K562 (cell line): ENCODE results near the gene TTC4. TPM values are rescaled to one million over a fixed set of nuclear protein-coding genes. Genes with fewer than 3 reads are reported as not detected.

Experiments used
- CC2D1A ChIP-seq: fragments of 450-650 bp; IDR thresholded peaks from 2 replicates; pipeline ENCODE4 v1.6.1; 2017; ENCODE audit warnings: mild to moderate bottlenecking
- FOS ChIP-seq: IDR thresholded peaks from 3 replicates; pipeline ENCODE4 v1.6.1; 2011; ENCODE audit not compliant: insufficient read length; ENCODE audit errors: extremely low read depth
- L3MBTL2 ChIP-seq: fragments of 450-650 bp; IDR thresholded peaks from 2 replicates; pipeline ENCODE4 v1.6.1; 2016; ENCODE audit warnings: mild to moderate bottlenecking, moderate library complexity
- NONO ChIP-seq, 2 experiments: fragments of 200-400 bp in 1 of 2; fragments of 450-650 bp in 1 of 2; formaldehyde crosslinking in 1 of 2; IDR thresholded peaks; 2 replicates each; pipeline ENCODE4 v1.6.1; 2017; ENCODE audit warnings: low read depth in 2 of 2, mild to moderate bottlenecking in 2 of 2, moderate library complexity in 2 of 2, low read length in 1 of 2
- USF2 ChIP-seq: sonication (generic); formaldehyde crosslinking; IDR thresholded peaks from 2 replicates; pipeline ENCODE4 v1.5.0; 2020; ENCODE audit warnings: missing genetic modification reagents
- polyA plus RNA-seq, 8 experiments: library from polyadenylated mRNA; depleted of rRNA in 4 of 8; stranded (reverse) in 5 of 8; unstranded in 3 of 8; fragments of >200 nt; fragmentation: Nextera tagmentation in 2 of 8; fragmentation: Illumina TruSeq in 1 of 8; extraction: Ambion mirVana in 2 of 8; extraction: Trizol in 1 of 8; gene quantifications; 2 replicates each; pipeline versions ENCODE4 v1.2.1 to v1.2.3, GENCODE V29; 2011 to 2014; ENCODE audit warnings: inconsistent platforms in 1 of 8, missing spikeins in 1 of 8
- total RNA-seq, 7 experiments: library from RNA; depleted of rRNA in 6 of 7; stranded (reverse); fragments of >200 nt in 6 of 7; fragmentation: Illumina TruSeq in 2 of 7; extraction: Trizol in 2 of 7; gene quantifications; 2 replicates each; pipeline versions ENCODE4 v1.2.1 to v1.2.3, GENCODE V29; 2011 to 2021; ENCODE audit warnings: low replicate concordance in 1 of 7
- TF ChIP-seq, protein P1 (sequence below): fragments of 450-650 bp; IDR thresholded peaks from 2 replicates; pipeline ENCODE4 v1.6.1; 2016; ENCODE audit warnings: mild to moderate bottlenecking, moderate library complexity
- TF ChIP-seq, protein P2 (sequence below), 2 experiments: IDR thresholded peaks in 1 of 2; conservative IDR thresholded peaks in 1 of 2; 2 replicates each; pipeline ENCODE4 v1.6.1; 2016; ENCODE audit warnings: low read depth in 2 of 2, mild to moderate bottlenecking in 1 of 2, missing compliant biosample characterization in 1 of 2, missing genetic modification characterization in 1 of 2, moderate library complexity in 1 of 2

The TTC4 gene
- total and polyA plus RNA-seq, 9 of the 15 experiments (the other 6 are each of a cell fraction or from before 2014, with no cell fraction given) = 36.3 to 111 (median 54.1) TPM

DNA sequence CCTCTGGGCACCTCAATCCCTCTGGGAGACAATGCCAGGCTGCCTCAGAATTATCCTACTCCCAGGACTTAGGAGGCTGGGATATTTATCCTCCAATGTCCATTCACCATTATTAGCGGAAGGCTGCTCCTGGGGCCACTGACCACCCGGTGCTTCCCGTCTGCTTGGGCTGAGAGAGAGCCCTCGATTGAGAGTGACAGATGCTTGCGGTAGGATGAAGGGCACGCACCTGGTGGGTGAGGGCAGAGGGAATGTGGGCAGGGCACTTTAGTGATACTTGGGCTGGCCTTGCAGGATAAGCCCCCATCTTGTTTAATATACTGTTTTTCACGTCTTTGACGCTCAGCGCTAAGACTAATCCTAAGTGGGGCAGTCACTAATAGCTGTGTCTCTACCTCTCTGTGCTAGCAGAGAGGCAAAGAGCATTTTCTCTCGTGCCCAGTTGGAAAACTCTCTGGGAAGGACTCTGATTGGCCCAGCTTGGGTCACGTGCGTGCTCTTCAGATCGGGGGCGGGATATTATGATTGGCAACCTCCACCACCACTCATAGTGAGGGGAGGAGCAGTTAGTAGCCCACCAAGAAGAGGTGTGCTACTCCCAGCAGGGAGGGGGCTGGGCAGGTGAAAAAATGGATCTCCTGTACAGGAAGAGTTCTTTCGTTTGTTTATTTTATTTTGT is 59.3 kb downstream of the TTC4 start (continued):
- TF ChIP-seq, protein P1, sequence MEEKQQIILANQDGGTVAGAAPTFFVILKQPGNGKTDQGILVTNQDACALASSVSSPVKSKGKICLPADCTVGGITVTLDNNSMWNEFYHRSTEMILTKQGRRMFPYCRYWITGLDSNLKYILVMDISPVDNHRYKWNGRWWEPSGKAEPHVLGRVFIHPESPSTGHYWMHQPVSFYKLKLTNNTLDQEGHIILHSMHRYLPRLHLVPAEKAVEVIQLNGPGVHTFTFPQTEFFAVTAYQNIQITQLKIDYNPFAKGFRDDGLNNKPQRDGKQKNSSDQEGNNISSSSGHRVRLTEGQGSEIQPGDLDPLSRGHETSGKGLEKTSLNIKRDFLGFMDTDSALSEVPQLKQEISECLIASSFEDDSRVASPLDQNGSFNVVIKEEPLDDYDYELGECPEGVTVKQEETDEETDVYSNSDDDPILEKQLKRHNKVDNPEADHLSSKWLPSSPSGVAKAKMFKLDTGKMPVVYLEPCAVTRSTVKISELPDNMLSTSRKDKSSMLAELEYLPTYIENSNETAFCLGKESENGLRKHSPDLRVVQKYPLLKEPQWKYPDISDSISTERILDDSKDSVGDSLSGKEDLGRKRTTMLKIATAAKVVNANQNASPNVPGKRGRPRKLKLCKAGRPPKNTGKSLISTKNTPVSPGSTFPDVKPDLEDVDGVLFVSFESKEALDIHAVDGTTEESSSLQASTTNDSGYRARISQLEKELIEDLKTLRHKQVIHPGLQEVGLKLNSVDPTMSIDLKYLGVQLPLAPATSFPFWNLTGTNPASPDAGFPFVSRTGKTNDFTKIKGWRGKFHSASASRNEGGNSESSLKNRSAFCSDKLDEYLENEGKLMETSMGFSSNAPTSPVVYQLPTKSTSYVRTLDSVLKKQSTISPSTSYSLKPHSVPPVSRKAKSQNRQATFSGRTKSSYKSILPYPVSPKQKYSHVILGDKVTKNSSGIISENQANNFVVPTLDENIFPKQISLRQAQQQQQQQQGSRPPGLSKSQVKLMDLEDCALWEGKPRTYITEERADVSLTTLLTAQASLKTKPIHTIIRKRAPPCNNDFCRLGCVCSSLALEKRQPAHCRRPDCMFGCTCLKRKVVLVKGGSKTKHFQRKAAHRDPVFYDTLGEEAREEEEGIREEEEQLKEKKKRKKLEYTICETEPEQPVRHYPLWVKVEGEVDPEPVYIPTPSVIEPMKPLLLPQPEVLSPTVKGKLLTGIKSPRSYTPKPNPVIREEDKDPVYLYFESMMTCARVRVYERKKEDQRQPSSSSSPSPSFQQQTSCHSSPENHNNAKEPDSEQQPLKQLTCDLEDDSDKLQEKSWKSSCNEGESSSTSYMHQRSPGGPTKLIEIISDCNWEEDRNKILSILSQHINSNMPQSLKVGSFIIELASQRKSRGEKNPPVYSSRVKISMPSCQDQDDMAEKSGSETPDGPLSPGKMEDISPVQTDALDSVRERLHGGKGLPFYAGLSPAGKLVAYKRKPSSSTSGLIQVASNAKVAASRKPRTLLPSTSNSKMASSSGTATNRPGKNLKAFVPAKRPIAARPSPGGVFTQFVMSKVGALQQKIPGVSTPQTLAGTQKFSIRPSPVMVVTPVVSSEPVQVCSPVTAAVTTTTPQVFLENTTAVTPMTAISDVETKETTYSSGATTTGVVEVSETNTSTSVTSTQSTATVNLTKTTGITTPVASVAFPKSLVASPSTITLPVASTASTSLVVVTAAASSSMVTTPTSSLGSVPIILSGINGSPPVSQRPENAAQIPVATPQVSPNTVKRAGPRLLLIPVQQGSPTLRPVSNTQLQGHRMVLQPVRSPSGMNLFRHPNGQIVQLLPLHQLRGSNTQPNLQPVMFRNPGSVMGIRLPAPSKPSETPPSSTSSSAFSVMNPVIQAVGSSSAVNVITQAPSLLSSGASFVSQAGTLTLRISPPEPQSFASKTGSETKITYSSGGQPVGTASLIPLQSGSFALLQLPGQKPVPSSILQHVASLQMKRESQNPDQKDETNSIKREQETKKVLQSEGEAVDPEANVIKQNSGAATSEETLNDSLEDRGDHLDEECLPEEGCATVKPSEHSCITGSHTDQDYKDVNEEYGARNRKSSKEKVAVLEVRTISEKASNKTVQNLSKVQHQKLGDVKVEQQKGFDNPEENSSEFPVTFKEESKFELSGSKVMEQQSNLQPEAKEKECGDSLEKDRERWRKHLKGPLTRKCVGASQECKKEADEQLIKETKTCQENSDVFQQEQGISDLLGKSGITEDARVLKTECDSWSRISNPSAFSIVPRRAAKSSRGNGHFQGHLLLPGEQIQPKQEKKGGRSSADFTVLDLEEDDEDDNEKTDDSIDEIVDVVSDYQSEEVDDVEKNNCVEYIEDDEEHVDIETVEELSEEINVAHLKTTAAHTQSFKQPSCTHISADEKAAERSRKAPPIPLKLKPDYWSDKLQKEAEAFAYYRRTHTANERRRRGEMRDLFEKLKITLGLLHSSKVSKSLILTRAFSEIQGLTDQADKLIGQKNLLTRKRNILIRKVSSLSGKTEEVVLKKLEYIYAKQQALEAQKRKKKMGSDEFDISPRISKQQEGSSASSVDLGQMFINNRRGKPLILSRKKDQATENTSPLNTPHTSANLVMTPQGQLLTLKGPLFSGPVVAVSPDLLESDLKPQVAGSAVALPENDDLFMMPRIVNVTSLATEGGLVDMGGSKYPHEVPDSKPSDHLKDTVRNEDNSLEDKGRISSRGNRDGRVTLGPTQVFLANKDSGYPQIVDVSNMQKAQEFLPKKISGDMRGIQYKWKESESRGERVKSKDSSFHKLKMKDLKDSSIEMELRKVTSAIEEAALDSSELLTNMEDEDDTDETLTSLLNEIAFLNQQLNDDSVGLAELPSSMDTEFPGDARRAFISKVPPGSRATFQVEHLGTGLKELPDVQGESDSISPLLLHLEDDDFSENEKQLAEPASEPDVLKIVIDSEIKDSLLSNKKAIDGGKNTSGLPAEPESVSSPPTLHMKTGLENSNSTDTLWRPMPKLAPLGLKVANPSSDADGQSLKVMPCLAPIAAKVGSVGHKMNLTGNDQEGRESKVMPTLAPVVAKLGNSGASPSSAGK = peak; percentile 31; the same call in 1 of the 2 replicates
- TF ChIP-seq, protein P2, sequence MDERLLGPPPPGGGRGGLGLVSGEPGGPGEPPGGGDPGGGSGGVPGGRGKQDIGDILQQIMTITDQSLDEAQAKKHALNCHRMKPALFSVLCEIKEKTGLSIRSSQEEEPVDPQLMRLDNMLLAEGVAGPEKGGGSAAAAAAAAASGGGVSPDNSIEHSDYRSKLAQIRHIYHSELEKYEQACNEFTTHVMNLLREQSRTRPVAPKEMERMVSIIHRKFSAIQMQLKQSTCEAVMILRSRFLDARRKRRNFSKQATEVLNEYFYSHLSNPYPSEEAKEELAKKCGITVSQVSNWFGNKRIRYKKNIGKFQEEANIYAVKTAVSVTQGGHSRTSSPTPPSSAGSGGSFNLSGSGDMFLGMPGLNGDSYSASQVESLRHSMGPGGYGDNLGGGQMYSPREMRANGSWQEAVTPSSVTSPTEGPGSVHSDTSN (CRISPR knock-in tag; IDR thresholded peaks at IDR 0.05; ENCODE audit: low read depth) = peak; percentile 65
- TF ChIP-seq, protein P2 (tag; conservative IDR thresholded peaks at IDR 0.05; ENCODE audit: low read depth) = peak; percentile 93
- peak; percentile 43; the same call in 1 of the 2 replicates for TF ChIP-seq L3MBTL2
- peak; percentile 73 for TF ChIP-seq FOS
- TF ChIP-seq NONO (IDR thresholded peaks at IDR 0.05; ENCODE audit: low read depth in 2 of 2, low read length in 1 of 2) = no peak
- no peak for TF ChIP-seq CC2D1A
- TF ChIP-seq USF2 (CRISPR knock-in tag) = peak; percentile 95
